GM12873 (cell line): ENCODE data around the gene ATXN7L3.

Experiments
- CTCF ChIP-seq: IDR thresholded peaks from 2 replicates; pipeline ENCODE4 v1.5.1; 2012; ENCODE audit warnings: low read depth, mild to moderate bottlenecking, moderate library complexity, low read length, control low read depth; ENCODE audit not compliant: insufficient read depth; ENCODE audit errors: missing control alignments

ATXN7L3 gene

GRCh38 chr17:44232061-44232460 lies 32.4 kb upstream of the ATXN7L3 start:
- TF ChIP-seq CTCF, result no peak

- no peak for TF ChIP-seq CTCF
These were observed 30.5 kb upstream of the ATXN7L3 start for GRCh38 chr17:44230140-44230539.

GRCh38 chr17:44229090-44229489 lies 29.4 kb upstream of the ATXN7L3 start:
- TF ChIP-seq CTCF, result no peak

GRCh38 chr17:44223541-44224071 lies 23.9 kb upstream of the ATXN7L3 start:
- no peak for TF ChIP-seq CTCF

GRCh38 chr17:44222112-44222869 lies 22.6 kb upstream of the ATXN7L3 start:
- no peak for TF ChIP-seq CTCF

GRCh38 chr17:44221862-44222111 lies 22.1 kb upstream of the ATXN7L3 start:
- no peak for TF ChIP-seq CTCF

- no peak for TF ChIP-seq CTCF
These were observed 21.6 kb upstream of the ATXN7L3 start for GRCh38 chr17:44221084-44221861.
